ENCODE measurements around the gene VPS37B.

Gene VPS37B

DNA sequence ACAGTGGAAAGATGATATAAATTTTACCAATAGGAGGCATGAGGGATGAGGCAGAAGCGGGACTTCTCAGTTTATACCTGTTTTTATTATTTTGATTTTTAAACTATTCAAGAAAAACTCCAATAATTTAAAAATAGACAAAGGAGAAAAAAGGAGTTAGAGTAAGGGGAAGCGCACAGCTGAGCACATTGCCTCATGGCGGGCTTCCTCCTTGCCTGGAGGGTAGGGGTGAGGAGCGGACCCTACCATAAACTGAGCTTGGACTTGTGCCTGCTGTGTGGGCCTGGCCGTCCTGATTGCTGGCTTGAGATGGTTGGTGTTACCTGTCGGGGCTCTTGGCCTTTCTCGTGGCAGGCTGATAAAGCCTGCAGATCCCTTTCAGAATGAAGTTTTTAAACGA is 75.8 kb downstream of the VPS37B start:
- no peak overlapping the region for H3K9ac ChIP-seq (ENCODE audit: low read length)
- peaks cover 36% of the 10 kb centered on the region for H3K27me3 ChIP-seq (ENCODE audit: low read depth, low read length)
- no peaks in the 10 kb centered on the region for H3K9me3 ChIP-seq (ENCODE audit: insufficient read depth, low read length)
- peak overlapping the region; percentile 71; the same call in 1 of the 2 replicates for H3K4me3 ChIP-seq (ENCODE audit: low read length)
- H3K36me3 ChIP-seq (replicated peaks; ENCODE audit: low read depth, low read length), result no peaks in the 10 kb centered on the region
- H2AFZ ChIP-seq (ENCODE audit: low read depth, low read length), result no peak overlapping the region
- no peak for TF ChIP-seq EZH2phosphoT487 (IDR thresholded peaks at IDR 0.05; ENCODE audit: low read depth)
- TF ChIP-seq, protein P1, sequence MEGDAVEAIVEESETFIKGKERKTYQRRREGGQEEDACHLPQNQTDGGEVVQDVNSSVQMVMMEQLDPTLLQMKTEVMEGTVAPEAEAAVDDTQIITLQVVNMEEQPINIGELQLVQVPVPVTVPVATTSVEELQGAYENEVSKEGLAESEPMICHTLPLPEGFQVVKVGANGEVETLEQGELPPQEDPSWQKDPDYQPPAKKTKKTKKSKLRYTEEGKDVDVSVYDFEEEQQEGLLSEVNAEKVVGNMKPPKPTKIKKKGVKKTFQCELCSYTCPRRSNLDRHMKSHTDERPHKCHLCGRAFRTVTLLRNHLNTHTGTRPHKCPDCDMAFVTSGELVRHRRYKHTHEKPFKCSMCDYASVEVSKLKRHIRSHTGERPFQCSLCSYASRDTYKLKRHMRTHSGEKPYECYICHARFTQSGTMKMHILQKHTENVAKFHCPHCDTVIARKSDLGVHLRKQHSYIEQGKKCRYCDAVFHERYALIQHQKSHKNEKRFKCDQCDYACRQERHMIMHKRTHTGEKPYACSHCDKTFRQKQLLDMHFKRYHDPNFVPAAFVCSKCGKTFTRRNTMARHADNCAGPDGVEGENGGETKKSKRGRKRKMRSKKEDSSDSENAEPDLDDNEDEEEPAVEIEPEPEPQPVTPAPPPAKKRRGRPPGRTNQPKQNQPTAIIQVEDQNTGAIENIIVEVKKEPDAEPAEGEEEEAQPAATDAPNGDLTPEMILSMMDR (IDR thresholded peaks at IDR 0.05; ENCODE audit: low read depth, low read length), result no peak
- H3K27ac ChIP-seq (ENCODE audit: low read length), result no peak overlapping the region
- H3K79me2 ChIP-seq (ENCODE audit: low read length), result no peaks in the 10 kb centered on the region
- no peaks in the 10 kb centered on the region for H4K20me1 ChIP-seq (ENCODE audit: insufficient read depth, low read length)
- H3K4me1 ChIP-seq (ENCODE audit: low read length), result peaks cover 20% of the 10 kb centered on the region
- peak overlapping the region; percentile 90 for H3K4me2 ChIP-seq (ENCODE audit: low read length)

DNA sequence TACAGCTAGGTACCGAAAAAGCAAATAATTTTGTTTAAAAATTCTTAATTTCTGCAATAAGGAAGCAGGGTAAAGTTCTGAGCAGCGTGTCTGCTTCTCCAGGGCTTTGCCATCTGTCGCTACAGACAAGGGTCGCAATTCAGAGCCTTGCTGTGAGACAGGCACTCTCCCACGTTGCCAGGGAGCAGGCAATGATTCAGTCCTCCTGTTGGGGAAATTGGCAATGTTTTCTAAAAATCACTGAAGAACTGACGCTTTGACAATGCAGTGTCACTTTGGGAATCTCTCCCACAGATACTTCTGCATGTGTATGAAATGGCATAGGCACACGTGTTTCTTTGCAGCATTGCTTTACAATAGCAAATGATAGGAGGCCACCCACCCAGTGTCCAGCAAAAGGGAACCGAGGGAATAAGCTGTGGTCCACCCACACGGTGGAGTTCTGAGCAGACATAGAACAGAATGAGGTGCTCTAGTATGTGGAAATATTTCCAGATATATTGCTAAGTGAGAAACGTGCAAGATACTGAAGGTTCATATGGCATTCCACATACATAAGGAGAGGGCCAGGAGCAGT is 76.6 kb downstream of the VPS37B start:
- Histone ChIP-seq H3K9ac (ENCODE audit: low read length) (no peak overlapping the region), H3K36me3 (replicated peaks; ENCODE audit: low read depth, low read length) (no peaks in the 10 kb centered on the region)

More for the DNA sequence above, 76.6 kb downstream of the VPS37B start:
- no peak overlapping the region for H2AFZ ChIP-seq (ENCODE audit: low read depth, low read length)
- no peak overlapping the region for H3K4me3 ChIP-seq (ENCODE audit: low read length)
- no peaks in the 10 kb centered on the region for H3K79me2 ChIP-seq (ENCODE audit: low read length)
- H3K4me2 ChIP-seq (ENCODE audit: low read length), result no peak overlapping the region
- peaks cover 26% of the 10 kb centered on the region for H3K4me1 ChIP-seq (ENCODE audit: low read length)
- H3K27ac ChIP-seq (ENCODE audit: low read length), result no peak overlapping the region
- no peaks in the 10 kb centered on the region for H4K20me1 ChIP-seq (ENCODE audit: insufficient read depth, low read length)
- H3K9me3 ChIP-seq (ENCODE audit: insufficient read depth, low read length), result no peaks in the 10 kb centered on the region
- H3K27me3 ChIP-seq (ENCODE audit: low read depth, low read length), result peaks cover 33% of the 10 kb centered on the region
- TF ChIP-seq EZH2phosphoT487 (IDR thresholded peaks at IDR 0.05; ENCODE audit: low read depth), result no peak
- TF ChIP-seq, protein P1 (IDR thresholded peaks at IDR 0.05; ENCODE audit: low read depth, low read length), result no peak
